GM18867 (cell line): ENCODE measurements around the gene CCDC3.
"Not testable (repeated sequence)": the region's sequence is repeated elsewhere in the genome, so short reads cannot be mapped to it uniquely, and the experiment has no call there.

ENCODE experiments used
- ATAC-seq: cut with Tn5 transposase; IDR thresholded peaks from one replicate; pipeline ENCODE4 v1.9.1; 2021; ENCODE audit warnings: mild to moderate bottlenecking, moderate library complexity; ENCODE audit not compliant: unreplicated experiment

Gene CCDC3

GRCh38 chr10:12896251-12896650, 105.3 kb downstream of the CCDC3 start:
- ATAC-seq = no peak

DNA sequence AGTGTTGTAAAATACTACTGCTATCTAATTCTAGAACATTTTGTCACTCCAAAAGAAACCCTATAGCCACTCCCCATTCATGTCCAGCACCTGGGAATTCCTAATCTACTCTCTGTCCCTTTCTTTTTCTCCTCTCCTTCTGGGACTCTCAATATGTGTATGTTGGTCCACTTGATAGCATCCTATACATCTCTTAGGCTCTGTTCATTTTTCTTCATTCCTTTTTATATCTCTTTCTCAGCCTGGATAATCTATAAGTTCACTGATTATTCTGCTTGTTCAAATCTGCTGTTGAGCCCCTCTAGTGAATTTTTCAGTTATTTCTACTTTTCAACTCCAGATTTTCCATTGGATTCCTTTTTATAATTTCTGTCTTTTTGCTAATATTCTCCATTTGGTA, 108.6 kb downstream of the CCDC3 start:
- ATAC-seq = no peak

GRCh38 chr10:12890958-12891357, 110.6 kb downstream of the CCDC3 start:
- ATAC-seq = no peak

DNA sequence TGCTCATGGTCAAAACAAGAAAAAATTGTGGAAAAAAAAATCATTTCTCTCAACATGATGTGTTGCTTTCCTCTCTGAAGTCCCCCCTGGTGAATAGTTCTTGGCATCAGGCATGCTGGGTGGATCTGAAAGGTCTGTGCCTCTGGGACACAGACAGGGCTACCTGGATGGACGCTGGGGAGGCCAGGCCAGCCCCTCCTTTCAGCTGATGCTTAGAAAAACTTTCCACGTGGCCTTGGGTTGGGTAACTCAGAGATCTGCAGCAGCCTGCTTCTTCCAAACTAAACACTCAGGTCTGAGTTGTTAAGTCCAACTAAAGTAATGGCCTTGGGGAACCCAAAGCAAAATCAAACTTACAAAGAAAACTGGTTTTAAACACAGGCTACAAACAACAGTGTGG, 113.0 kb downstream of the CCDC3 start:
- ATAC-seq = no peak

GRCh38 chr10:12887780-12888179, 113.7 kb downstream of the CCDC3 start:
- no peak for ATAC-seq

GRCh38 chr10:12884851-12885250, 116.7 kb downstream of the CCDC3 start:
- no peak for ATAC-seq

DNA sequence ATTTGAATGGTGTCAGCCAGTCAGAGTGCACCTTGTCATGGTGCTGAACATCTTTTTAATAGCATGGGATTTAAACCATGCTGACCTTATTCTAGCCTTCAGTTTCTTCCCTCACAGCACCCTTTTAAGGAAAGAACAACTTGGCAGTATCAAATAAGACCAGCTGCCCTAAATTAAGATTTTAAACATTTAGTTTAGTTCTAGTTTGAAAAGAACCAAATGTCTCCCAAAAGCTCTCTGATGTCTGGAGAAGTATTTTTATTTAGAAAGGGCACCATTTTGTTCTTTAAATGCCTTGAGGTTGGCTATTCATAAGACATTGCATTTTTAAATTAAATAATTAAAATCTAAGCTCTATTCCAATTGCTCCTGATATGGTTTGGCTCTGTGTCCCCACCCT, 121.1 kb downstream of the CCDC3 start:
- no peak for ATAC-seq

GRCh38 chr10:12877150-12877549, 124.4 kb downstream of the CCDC3 start:
- no peak for ATAC-seq

- no peak for ATAC-seq
Observed at GRCh38 chr10:12876266-12876665, 125.2 kb downstream of the CCDC3 start.

GRCh38 chr10:12875100-12875499, 126.4 kb downstream of the CCDC3 start:
- no peak for ATAC-seq

GRCh38 chr10:12874501-12874900, 127.0 kb downstream of the CCDC3 start:
- no peak for ATAC-seq

DNA sequence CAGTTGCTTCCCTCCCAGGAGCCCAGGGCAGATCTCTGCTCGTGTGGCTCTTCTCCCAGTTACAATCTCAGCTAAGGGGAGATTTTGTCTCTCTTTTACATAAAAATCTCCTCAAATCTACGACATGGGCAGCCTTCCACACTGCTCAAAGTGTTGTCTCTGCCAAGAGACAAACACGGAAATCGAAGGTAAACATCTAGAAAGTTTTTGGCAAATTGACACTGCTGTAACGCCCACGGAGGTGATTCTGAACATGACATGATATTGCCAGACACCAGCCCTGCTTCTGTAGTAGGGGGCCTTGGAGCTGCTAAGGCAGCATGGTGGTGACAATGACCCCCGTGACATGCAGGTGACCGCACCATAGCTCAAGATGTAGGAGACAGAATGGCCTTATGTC, 128.3 kb downstream of the CCDC3 start:
- ATAC-seq = no peak

DNA sequence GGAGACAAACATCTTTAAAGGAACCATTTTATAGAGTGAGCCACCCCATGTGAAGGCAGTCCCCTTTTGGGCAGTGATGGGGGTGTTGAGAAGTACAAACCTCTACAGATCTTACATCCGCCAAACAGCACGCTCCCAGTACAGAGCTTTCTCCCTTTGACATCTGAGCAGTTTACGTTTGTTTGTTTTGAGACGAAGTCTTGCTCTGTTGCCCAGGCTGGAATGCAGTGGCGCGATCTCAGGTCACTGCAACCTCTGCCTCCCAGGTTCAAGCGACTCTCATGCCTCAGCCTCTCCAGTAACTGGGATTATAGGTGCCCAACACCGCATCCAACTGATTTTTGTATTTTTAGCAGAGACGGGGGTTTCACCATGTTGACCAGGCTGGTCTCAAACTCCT, 128.9 kb downstream of the CCDC3 start:
- no peak for ATAC-seq

GRCh38 chr10:12869427-12869826, 132.1 kb downstream of the CCDC3 start:
- ATAC-seq = no peak

- ATAC-seq = no peak
Observed at GRCh38 chr10:12868229-12868628, 133.3 kb downstream of the CCDC3 start.

DNA sequence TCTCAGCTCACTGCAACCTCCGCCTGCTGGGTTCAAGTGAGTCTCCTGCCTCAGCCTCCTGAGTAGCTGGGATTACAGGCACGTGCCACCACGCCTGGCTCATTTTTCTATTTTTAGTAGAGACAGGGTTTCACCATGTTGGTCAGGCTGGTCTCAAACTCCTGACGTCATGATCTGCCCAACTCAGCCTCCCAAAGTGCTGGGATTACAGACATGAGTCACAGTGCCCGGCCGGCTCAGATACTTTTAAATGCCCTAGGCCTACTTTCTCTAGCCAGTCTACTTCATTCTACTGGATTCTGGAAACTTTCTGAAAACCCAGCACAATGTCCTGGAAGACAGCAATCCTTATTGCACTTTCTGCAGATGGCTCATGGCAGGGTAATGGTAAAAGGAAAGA, 136.0 kb downstream of the CCDC3 start:
- ATAC-seq = not testable (repeated sequence)

- no peak for ATAC-seq
Observed at GRCh38 chr10:12862459-12862858, 139.1 kb downstream of the CCDC3 start.

DNA sequence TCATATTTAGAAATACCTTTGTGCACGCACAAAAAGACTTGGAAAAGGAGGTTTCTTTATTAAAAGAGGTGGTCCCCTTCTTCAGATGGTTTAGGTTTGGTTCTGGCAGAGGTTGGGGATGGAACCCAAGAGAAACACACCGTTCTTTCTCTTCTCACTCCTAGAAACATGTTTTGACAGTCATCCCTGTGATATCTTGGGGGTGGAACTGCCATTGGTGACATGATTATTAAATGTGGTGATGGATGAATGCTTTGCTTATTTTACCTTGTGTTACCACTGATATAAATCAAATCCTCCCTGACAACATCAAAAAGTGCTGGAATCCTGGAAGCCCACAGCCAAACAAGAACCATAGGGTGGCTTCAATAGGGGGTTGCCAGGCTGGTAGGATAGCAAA, 146.5 kb downstream of the CCDC3 start:
- ATAC-seq = no peak

DNA sequence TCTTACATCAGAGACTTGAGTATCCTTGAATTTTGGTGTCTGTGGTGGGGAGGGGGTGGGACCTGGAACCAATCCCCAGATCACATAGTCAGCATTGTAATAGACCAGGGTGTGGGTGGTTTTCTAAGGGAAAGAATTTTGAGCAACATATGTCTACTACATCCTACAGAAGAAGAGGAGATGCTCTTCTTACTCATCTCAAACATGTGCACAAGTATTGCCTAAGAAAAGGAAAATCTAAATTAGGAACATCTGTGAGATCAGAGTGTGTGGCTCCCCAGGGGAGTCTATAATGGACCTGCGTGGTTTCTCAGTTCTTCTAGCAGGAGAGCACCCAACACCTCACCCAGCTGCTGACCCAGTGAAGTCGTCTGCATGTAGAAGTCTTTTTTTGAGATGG, 148.8 kb downstream of the CCDC3 start:
- no peak for ATAC-seq

GRCh38 chr10:12849319-12850181, 152.0 kb downstream of the CCDC3 start:
- ATAC-seq = no peak

DNA sequence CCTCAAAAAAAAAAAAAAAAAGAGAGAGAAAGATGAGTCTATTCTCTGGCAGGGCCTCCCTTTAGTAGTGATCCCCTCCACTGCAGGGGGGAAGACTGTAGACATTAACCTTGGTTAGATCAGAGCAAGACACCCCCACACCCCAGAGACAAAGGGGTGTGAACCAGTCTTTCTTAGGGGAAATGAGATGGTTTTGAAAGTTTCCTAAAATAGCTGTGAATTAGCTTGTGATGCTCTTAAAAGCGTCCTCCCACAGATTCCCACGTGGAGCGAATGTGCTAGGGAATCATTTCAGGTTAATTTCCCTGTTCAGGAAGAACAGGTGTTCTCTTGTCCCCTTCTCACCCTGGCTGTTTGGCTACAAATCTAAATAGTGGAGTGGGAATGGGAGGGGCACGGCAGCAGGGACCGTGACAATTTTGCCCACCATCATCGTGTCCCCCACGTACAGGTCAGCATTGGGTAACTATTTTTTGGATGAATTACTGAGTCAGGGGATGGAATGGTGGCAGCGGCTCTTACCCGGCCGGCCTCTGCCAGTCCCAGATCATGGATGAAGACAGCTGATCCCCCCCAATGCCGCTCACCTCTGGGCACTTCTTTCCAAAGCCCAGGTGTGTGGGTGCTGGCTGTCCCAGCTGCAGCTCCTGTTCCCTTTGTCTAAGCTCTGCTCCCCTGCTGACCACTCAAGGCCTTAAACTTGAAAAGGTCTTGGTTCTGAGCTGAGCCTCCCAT, 152.9 kb downstream of the CCDC3 start:
- no peak for ATAC-seq

DNA sequence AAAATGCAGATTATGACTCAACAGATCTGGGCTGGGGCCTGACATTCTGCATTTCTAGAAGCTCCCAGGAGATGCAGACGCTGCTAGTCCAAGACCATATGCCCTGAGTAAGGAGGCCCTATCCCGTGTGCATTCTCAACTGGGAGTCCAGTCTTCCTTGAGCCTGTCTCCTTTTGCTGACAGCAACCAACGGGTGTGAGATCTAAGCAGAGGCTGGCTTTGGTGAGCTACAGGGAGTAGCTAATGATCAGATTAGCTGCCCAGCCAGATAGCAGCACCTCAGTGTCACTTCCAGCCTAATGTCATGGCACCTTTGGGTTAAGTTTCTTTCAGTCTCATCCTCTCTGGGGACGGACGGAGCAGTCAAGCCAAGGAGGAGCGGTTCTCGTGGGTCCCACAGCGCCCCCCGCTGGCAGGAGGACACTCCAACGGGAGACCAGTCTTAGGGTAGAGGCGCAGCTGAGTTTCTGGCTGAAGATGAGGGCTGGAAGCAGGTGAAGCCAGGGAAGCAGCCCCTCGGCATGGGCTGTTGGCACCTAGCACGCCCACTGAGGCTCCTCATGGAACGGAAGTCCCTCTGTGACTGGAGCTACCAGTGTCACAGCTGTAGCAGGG, 154.0 kb downstream of the CCDC3 start:
- no peak for ATAC-seq
